CD4-positive, alpha-beta T cell treated with Interleukin-1 beta for 1 hour (primary cell): ENCODE results near the gene LAMA2.

Experiments used
- DNase-seq, 2 donors: peaks; one replicate each; pipeline ENCODE4 v3.0.0-alpha.2; 2020 to 2022

LAMA2 gene

GRCh38 chr6:129546702-129547101 is 663.8 kb downstream of the LAMA2 start:
- no peak for DNase-seq

- no peak for DNase-seq
Measured at GRCh38 chr6:129551486-129551885, 668.5 kb downstream of the LAMA2 start.

- DNase-seq = no peak
Measured at GRCh38 chr6:129552413-129552812, 669.5 kb downstream of the LAMA2 start.

GRCh38 chr6:129555206-129555832 is 672.4 kb downstream of the LAMA2 start:
- no peak for DNase-seq

- no peak for DNase-seq
Measured at GRCh38 chr6:129558248-129558647, 675.3 kb downstream of the LAMA2 start.

DNA sequence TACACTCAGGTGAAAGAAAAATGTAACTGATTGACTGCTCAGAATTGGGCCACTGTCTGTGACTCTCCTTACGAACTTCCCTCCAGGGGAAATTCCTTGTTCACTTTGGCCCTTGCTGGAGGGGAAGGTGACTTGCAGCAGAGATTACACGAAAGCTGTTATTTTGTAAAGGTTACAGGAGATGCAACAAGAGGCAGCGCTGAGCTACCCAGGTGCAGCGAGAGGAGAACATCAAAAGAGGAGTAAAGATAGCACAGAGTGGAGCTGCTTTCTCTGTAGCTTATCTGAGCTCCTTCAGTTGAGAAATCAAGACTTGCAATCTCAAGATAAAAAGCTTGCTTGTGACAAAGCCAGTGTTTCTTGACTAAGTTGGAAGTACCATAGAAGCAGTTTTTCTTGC is 682.4 kb downstream of the LAMA2 start:
- DNase-seq = no peak

DNA sequence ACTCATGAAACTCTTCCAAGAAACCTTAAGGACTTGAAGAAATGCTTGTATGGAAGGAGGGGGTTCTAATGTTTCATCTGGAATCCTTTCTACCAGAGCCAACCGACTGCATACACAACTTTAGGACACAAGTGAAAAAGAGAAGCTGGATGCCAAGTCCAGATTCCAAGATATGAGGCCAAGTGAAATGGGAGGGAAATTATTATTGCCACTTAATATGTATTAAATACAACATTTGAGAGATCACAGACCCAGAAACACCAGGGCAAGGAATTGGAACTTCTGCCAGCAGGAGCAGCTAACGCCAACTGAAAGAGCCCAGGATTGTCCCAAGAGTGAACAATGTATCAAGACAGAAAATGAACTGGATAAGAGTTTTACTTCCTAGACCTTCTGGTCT is 682.9 kb downstream of the LAMA2 start:
- DNase-seq = no peak
